Mesothelial cell of epicardium (in vitro differentiated cells): Measurements from ENCODE around the gene CPNE2. TPM values are rescaled to one million over a fixed set of nuclear protein-coding genes. Genes with fewer than 3 reads are reported as not detected.
A peak's percentile ranks its signal among the peaks of the same experiment; 100 is the strongest.

Source experiments
- DNase-seq, 2 experiments: peaks; one replicate each; pipeline ENCODE4 v3.0.0; 2021; ENCODE audit warnings: low spot score in 2 of 2; ENCODE audit not compliant: unreplicated experiment in 2 of 2
- H3K27ac Mint-ChIP-seq: 2 replicates; pipeline ENCODE4 v1.8.0; 2021; ENCODE audit warnings: mixed read lengths
- H3K27me3 Mint-ChIP-seq: 2 replicates; pipeline ENCODE4 v1.8.0; 2021; ENCODE audit warnings: low read depth, mixed read lengths
- H3K36me3 Mint-ChIP-seq: 2 replicates; pipeline ENCODE4 v1.8.0; 2021; ENCODE audit warnings: mixed read lengths
- H3K4me1 Mint-ChIP-seq: 2 replicates; pipeline ENCODE4 v1.8.0; 2021; ENCODE audit warnings: mixed read lengths
- H3K4me3 Mint-ChIP-seq: 2 replicates; pipeline ENCODE4 v1.8.0; 2021; ENCODE audit warnings: mild to moderate bottlenecking, moderate library complexity, mixed read lengths
- H3K9me3 Mint-ChIP-seq: 2 replicates; pipeline ENCODE4 v1.8.0; 2021; ENCODE audit warnings: mixed read lengths
- total RNA-seq: library from RNA; stranded (reverse); gene quantifications from 3 replicates; pipeline ENCODE4 v1.2.1, GENCODE V29; 2021
- TF ChIP-seq, protein P1 (sequence below): fragments of 200-600 bp; sonication (generic); IDR thresholded peaks from one replicate; pipeline ENCODE4 v1.5.0; 2021; ENCODE audit warnings: antibody characterized with exemption; ENCODE audit not compliant: unreplicated experiment

Gene CPNE2
- total RNA-seq, 1 donor from 2014 or later, result 35.4 TPM

DNA sequence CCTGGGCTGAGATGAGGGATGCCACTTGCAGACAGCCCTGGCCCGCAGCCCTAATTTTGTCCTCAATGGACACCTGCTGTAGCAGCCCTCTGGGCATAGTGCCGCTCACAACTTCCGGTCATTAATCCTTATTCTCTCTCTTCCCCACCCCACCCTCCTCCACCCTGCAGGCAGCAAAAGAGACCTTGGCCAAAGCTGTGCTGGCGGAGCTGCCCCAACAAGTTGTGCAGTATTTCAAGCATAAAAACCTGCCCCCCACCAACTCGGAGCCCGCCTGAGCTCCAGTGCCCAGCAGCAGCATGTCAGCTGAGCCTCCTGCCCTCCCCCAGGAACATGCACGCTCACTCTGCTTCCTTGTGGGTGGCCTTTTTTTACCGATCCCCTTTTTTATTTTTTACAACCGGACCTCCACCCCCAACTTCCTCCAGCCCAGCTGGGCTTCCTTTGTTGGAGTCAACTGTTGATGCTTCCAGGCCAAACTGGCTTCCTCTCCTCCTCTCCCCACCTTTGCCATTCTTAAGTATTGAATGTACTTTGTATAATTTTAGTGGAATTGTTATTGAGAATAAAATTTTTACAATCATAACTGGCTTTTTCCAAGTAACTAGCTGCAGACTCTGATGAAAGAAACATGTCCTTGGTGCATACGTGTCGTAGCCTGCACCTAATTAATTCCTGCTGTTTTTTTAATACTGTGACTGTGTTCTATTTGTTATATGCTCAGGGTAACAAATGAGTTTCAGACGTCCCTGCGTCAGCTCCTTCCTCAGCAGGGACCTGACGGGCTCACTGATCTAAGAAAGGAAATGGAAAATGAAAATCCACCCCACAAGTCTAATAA lies 55.2 kb downstream of the CPNE2 start:
- H3K4me3 Mint-ChIP-seq, result no peak overlapping the region
- TF ChIP-seq, protein P1, sequence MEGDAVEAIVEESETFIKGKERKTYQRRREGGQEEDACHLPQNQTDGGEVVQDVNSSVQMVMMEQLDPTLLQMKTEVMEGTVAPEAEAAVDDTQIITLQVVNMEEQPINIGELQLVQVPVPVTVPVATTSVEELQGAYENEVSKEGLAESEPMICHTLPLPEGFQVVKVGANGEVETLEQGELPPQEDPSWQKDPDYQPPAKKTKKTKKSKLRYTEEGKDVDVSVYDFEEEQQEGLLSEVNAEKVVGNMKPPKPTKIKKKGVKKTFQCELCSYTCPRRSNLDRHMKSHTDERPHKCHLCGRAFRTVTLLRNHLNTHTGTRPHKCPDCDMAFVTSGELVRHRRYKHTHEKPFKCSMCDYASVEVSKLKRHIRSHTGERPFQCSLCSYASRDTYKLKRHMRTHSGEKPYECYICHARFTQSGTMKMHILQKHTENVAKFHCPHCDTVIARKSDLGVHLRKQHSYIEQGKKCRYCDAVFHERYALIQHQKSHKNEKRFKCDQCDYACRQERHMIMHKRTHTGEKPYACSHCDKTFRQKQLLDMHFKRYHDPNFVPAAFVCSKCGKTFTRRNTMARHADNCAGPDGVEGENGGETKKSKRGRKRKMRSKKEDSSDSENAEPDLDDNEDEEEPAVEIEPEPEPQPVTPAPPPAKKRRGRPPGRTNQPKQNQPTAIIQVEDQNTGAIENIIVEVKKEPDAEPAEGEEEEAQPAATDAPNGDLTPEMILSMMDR, result no peak
- H3K4me1 Mint-ChIP-seq, result peaks cover 17% of the 10 kb centered on the region
- H3K27me3 Mint-ChIP-seq, result no peaks in the 10 kb centered on the region
- H3K36me3 Mint-ChIP-seq, result peaks cover 5% of the 10 kb centered on the region
- no peaks in the 10 kb centered on the region for H3K9me3 Mint-ChIP-seq
- H3K27ac Mint-ChIP-seq, result peak overlapping the region; percentile 44
- no peak for DNase-seq

DNA sequence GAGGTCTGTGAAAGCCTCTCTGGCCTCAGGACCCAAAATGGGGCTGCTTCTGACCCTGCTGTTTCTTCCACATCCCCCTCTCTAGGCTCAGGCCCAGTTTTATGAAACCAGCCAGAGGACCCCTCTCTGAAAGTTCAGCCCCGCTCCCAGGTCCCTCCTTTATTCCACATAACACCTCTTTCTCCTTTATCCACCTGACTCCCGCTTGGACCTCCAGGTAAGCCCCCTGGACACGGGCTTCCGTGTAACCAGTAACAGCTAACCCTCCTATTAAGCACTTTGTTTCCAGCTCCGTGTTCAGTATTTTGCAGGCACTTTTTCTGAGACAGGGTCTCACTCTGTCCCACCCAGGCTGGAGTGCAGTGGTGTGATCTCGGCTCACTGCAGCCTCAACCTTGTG lies 56.1 kb downstream of the CPNE2 start:
- Mint-ChIP-seq H3K27ac (no peak overlapping the region), H3K36me3 (peaks cover 8% of the 10 kb centered on the region), H3K4me3 (no peak overlapping the region), H3K4me1 (peaks cover 17% of the 10 kb centered on the region), H3K9me3 (no peaks in the 10 kb centered on the region), H3K27me3 (no peaks in the 10 kb centered on the region)
- TF ChIP-seq, protein P1, result no peak
- DNase-seq, result no peak

DNA sequence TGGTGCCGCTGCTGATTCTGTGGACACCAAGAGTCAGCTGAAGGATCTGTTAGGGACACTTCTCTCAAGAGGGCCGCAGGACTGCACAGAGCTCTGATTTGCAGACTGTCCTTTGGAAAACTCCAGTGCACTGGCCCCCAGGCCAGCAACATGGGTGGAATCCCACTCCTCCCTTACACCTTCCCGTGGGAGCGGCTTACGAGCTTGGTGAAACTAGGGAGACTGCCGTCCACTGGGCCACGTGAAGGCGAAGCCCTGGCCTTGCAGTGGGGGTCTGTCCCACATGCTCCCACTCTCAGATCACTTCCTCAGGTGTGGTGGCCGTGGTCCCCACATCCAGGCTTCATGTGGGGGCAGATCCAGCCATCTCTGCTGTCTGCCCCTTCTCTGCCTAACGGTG lies 57.0 kb downstream of the CPNE2 start:
- TF ChIP-seq, protein P1, result no peak
- no peak for DNase-seq
- Mint-ChIP-seq H3K27ac (no peak overlapping the region), H3K27me3 (no peaks in the 10 kb centered on the region), H3K4me3 (no peak overlapping the region), H3K36me3 (peaks cover 15% of the 10 kb centered on the region), H3K4me1 (peaks cover 17% of the 10 kb centered on the region), H3K9me3 (no peaks in the 10 kb centered on the region)

DNA sequence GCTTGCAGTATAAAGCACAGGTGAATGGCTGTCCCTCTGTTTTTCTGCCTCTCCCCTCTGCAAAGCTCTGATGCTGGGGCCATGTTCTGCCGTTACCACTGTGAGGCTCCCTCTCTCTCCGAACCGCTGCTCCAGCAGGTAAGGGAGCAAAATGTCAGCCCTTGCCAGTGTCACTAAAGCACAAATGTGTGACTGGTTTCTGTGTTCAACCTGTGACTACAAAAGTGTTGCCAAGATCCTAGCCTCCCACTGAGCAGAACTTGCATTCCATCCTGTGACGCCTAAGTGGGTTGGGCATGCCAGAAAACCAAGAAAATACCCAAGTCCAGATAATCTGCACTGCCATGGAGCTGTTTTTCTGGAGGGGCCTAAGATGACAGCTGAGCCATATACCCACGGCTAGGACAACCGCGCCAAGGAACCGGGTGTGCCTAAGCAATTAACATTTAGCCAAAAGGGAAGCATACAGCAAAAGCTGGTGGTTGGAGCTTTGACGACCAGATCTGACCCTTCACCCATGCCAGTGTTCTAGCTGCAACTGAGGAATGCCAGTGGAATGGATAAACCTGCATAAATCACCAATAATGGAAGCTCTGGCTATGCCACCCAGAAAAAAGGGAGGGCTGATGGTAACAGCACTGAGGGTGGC lies 58.4 kb downstream of the CPNE2 start:
- DNase-seq, result no peak

DNA sequence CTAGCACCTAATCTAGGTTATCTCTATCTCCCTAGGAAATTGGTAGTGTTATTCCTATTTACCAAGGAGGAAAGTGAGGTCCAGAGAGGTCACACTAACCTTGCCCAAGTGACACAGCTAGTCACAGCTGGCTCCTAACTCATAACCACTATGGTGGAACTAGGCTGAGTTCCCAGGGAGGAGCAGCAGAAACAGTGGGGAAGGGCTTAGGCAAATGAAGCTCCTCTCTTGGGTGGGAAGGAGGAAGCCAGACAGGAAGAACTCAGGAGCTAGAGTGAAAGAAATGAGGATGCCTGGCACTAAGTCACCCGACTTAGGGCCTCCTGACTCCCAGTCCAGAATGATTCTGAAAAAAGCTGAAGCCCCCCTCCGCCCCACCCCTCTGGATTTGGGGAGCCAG lies 59.0 kb downstream of the CPNE2 start:
- no peaks in the 10 kb centered on the region for H3K9me3 Mint-ChIP-seq

More for the DNA sequence above, 58.4 kb downstream of the CPNE2 start:
- TF ChIP-seq, protein P1, result no peak
- H3K9me3 Mint-ChIP-seq, result no peaks in the 10 kb centered on the region
- H3K4me1 Mint-ChIP-seq, result peaks cover 13% of the 10 kb centered on the region
- H3K27ac Mint-ChIP-seq, result no peak overlapping the region
- H3K27me3 Mint-ChIP-seq, result no peaks in the 10 kb centered on the region
- no peak overlapping the region for H3K4me3 Mint-ChIP-seq
- H3K36me3 Mint-ChIP-seq, result peaks cover 19% of the 10 kb centered on the region

More for the DNA sequence above, 59.0 kb downstream of the CPNE2 start:
- Mint-ChIP-seq H3K27me3 (no peaks in the 10 kb centered on the region), H3K36me3 (peaks cover 24% of the 10 kb centered on the region), H3K27ac (no peak overlapping the region), H3K4me3 (no peak overlapping the region), H3K4me1 (peaks cover 13% of the 10 kb centered on the region)
- no peak for DNase-seq
- TF ChIP-seq, protein P1, result no peak
